ENCODE data around the gene RUVBL1. TPM values are rescaled to one million over a fixed set of nuclear protein-coding genes. Genes with fewer than 3 reads are reported as not detected.

RUVBL1 gene
- total and polyA plus RNA-seq, 4 donors = 13.3 to 23.1 (median 13.9) TPM

GRCh38 chr3:128122013-128122412, 1.6 kb downstream of the RUVBL1 start:
- no peaks in the 10 kb centered on the region for H3K27me3 ChIP-seq (ENCODE audit: control insufficient read depth in 4 of 4, insufficient read depth in 4 of 4, low read length in 3 of 4)
- no peak overlapping the region for H3K4me3 ChIP-seq (ENCODE audit: low read depth in 1 of 3, low read length in 3 of 3)
- no peak overlapping the region for H3K9ac ChIP-seq (ENCODE audit: low read depth in 1 of 2, low read length in 2 of 2)
- TF ChIP-seq YY1 (IDR thresholded peaks at IDR 0.05) (no peak), TAF1 (conservative IDR thresholded peaks at IDR 0.05) (no peak), HNF4A (conservative IDR thresholded peaks at IDR 0.05) (peak; percentile 49 to 61), FOXA2 (IDR thresholded peaks at IDR 0.05) (no peak), JUND (IDR thresholded peaks at IDR 0.05) (no peak), CTCF (IDR thresholded peaks at IDR 0.05; ENCODE audit: low read depth, low read length, missing input control) (no peak), HNF4G (IDR thresholded peaks at IDR 0.05) (no peak), RXRA (IDR thresholded peaks at IDR 0.05) (peak; percentile 70 to 82)
- no peak for DNase-seq (ENCODE audit: low spot score)
- H3K4me1 ChIP-seq (ENCODE audit: control insufficient read depth in 4 of 4, insufficient read depth in 4 of 4, low read length in 3 of 4) = peaks cover 0 to 19% (median 15%) of the 10 kb centered on the region in 4 donors
- H3K9me3 ChIP-seq (ENCODE audit: control insufficient read depth in 4 of 4, low read length in 3 of 4) = no peaks in the 10 kb centered on the region
- no peaks in the 10 kb centered on the region for H3K36me3 ChIP-seq (ENCODE audit: control insufficient read depth in 4 of 4, insufficient read depth in 3 of 4, low read depth in 1 of 4, low read length in 3 of 4)
- no peak overlapping the region for H3K27ac ChIP-seq (ENCODE audit: low read depth in 1 of 2, low read length in 2 of 2)
- WGBS = 47% methylated on average over 1 of the region's 1 CpG

- Histone ChIP-seq H3K4me1 (ENCODE audit: control insufficient read depth in 4 of 4, insufficient read depth in 4 of 4, low read length in 3 of 4) (peaks cover 0 to 5% (median under 1%) of the 10 kb centered on the region in 4 donors), H3K27me3 (ENCODE audit: control insufficient read depth in 4 of 4, insufficient read depth in 4 of 4, low read length in 3 of 4) (no peaks in the 10 kb centered on the region), H3K9me3 (ENCODE audit: control insufficient read depth in 4 of 4, low read length in 3 of 4) (no peaks in the 10 kb centered on the region), H3K27ac (ENCODE audit: low read depth in 1 of 2, low read length in 2 of 2) (no peak overlapping the region), H3K9ac (ENCODE audit: low read depth in 1 of 2, low read length in 2 of 2) (no peak overlapping the region), H3K4me3 (ENCODE audit: low read depth in 1 of 3, low read length in 3 of 3) (no peak overlapping the region), H3K36me3 (ENCODE audit: control insufficient read depth in 4 of 4, insufficient read depth in 3 of 4, low read depth in 1 of 4, low read length in 3 of 4) (peaks cover 0 to 10% (median 2%) of the 10 kb centered on the region in 4 donors)
- TF ChIP-seq HNF4A (conservative IDR thresholded peaks at IDR 0.05) (peak in 1 of 2 donors; percentile 16), NR2F2 (IDR thresholded peaks at IDR 0.05) (no peak)
- DNase-seq (ENCODE audit: low spot score) = no peak
- WGBS = 75% methylated on average over 9 of the region's 9 CpGs
Measured at GRCh38 chr3:128113817-128114794, 9.5 kb downstream of the RUVBL1 start.

GRCh38 chr3:128112357-128112968, 11.1 kb downstream of the RUVBL1 start:
- TF ChIP-seq JUND (IDR thresholded peaks at IDR 0.05) (peak in 1 of 2 donors; percentile 47), CTCF (IDR thresholded peaks at IDR 0.05; ENCODE audit: low read depth, low read length, missing input control) (no peak), RAD21 (IDR thresholded peaks at IDR 0.05) (no peak), REST (IDR thresholded peaks at IDR 0.05) (no peak), ZBTB33 (IDR thresholded peaks at IDR 0.05) (no peak), HNF4A (conservative IDR thresholded peaks at IDR 0.05) (no peak)
- Histone ChIP-seq H3K4me3 (ENCODE audit: low read depth in 1 of 3, low read length in 3 of 3) (no peak overlapping the region), H3K9me3 (ENCODE audit: control insufficient read depth in 4 of 4, low read length in 3 of 4) (no peaks in the 10 kb centered on the region), H3K36me3 (ENCODE audit: control insufficient read depth in 4 of 4, insufficient read depth in 3 of 4, low read depth in 1 of 4, low read length in 3 of 4) (peaks cover 0 to 10% (median 2%) of the 10 kb centered on the region in 4 donors), H3K27ac (ENCODE audit: low read depth in 1 of 2, low read length in 2 of 2) (no peak overlapping the region), H3K4me1 (ENCODE audit: control insufficient read depth in 4 of 4, insufficient read depth in 4 of 4, low read length in 3 of 4) (peaks cover 1 to 11% (median 7%) of the 10 kb centered on the region in 4 donors), H3K9ac (ENCODE audit: low read depth in 1 of 2, low read length in 2 of 2) (no peak overlapping the region), H3K27me3 (ENCODE audit: control insufficient read depth in 4 of 4, insufficient read depth in 4 of 4, low read length in 3 of 4) (no peaks in the 10 kb centered on the region)
- no peak for DNase-seq (ENCODE audit: low spot score)
- WGBS = 87% methylated on average over 7 of the region's 7 CpGs

All from liver (tissue), 9 donors.